Measurements from ENCODE around the gene EVI5.

The EVI5 gene

DNA sequence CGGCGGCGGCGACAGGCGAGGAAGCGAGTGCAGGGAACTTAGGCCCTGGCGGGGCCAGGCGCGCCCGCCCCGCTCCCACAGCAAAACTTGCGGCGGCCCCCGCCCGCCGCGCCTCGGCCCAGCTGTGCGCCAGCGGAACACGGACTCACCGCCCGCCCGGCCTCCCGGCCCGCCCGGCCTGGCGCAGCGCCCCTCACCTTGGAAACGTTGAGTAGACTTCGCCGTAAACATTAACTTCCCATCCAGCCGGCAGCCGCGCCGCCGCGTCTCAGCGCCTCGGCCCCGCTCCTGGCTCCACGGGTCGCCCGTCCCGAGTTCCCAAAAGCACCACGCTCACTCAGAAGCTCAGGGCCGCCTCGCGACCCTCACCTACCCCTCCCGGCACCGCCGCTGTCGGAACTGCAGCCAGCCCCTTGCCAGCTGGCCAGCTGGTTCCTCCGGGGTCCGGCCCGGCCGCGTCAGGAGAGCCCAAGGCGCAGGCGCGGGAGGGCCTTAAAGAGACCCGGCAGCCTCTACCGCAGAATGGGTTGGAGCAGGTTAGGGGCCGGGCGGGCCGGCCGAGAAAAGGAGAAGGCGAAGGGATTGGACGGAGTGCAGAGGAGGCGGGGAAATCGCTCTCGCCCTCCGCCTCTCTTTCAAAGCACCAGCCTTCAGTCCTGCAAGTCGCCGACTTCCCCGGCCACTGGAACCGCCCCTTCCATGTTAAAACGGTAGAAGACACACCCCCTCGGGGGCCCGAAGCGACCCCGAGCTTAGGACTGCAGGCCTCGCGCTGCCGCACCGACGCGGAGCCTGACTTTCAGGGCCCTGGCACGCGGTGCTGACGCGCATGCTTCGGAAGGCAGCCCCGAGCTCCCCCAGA, at the start of gene EVI5:
EVI5 (minus strand) TSS at position 470 of the 862 bp plus-strand sequence. CDS start 48,562 bp downstream, outside the sequence.
- peak; percentile 64 to 92 (median 86) for DNase-seq

DNA sequence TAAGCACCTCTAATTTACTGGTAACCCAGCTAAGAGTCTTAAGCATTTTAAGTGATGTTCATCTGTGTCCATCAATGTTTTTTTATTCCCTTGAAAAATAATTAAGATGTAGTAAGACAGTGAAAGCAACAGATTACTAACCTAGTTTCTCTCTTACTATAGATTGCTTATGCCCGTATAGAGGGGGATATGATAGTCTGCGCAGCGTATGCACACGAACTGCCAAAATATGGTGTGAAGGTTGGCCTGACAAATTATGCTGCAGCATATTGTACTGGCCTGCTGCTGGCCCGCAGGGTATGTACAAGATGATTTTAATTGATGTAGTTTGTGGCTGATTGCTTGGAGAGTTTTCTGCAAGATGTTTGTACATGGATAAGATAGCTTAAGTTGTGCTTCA, 49.7 kb upstream of the EVI5 start:
- DNase-seq, result no peak

DNA sequence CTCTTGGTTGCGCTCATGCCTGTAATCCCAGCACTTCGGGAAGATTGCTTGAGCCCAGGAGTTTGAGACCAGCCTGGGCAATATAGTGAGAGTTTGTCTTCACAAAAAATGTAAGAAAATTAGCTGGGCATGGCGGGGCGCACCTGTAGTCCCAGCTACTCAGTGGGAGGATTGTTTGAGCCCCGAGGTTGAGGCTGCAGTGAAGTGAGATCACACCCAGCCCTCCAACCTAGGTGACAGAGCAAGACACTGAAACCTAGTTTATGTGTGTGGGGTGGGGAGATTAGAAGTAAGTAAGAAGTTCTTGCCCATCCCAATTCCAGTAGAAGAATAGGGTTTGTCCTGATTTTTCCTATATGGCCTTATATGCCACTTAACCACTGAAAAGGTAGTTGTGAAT, 48.9 kb upstream of the EVI5 start:
- DNase-seq, result peak in 1 of 51 donors; percentile 1

DNA sequence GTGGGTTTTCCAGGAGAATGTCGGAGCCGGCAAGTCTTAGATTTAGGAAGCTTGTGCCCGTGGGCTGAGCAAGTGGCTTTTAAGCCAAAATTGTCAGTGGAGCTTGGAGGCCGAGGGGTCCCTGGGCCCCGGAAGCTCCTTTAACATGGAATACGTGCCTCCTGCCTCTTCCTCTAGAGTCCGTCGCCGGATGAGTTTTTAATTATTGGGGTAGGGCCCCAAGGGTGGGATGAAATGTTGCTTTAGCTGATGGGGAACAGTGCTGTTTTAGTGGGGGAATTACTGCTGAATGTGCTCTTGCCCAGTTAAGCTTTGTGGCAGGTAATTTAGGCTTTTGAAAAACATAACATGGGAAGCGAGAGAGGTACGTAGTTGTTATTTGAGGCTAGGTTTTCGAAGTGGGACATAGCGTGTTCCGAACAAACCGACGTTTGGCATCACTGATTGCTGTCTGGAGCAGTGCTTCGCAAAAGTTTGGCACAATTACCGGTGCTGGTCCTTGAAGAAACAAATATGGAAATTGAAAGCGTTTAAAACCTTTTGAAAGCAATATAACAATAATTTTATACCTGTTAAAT, 47.7 kb upstream of the EVI5 start:
- peak in 5 of 51 donors; percentile 1 to 77 (median 32) for DNase-seq

DNA sequence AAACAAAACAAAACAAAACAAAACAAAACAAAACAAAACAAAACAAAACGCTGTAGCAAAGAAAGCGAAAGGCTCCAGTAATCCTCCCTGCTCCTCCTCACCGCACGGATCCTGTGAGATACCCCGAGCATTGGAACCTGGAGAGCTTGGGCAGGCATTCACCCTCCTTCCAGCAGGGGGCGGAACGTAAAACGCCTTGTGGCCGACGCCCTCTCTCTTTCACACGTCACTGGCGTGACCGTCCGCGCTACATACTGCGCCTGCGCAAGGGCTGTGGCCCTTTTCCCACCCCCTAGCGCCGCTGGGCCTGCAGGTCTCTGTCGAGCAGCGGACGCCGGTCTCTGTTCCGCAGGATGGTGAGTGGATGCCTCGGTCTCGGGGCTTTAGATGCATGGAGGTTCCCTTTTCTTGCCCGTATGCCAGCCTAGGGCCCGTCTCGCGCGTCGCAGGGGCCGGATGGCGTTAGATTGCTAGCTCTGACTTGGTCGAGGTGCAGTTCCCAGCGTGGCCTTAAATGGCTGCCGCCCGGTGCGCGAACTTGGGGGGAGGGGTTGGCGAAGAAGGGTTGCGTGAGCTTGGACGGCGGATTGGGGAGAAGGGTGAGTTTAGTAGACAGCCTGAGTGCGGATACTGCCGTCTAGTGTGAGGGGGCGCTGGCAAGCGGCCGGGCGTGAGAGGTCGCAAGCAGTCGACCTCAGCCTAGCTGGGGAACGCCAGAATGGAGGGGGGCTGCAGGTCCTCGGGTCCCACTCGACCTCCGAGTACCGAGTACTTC, 47.0 kb upstream of the EVI5 start, which contains the start of gene RPL5:
RPL5 (plus strand) TSS at position 279 of the 775 bp plus-strand sequence; CDS start at position 354, 75 bp downstream.
- peak; percentile 80 to 100 (median 94) for DNase-seq

DNA sequence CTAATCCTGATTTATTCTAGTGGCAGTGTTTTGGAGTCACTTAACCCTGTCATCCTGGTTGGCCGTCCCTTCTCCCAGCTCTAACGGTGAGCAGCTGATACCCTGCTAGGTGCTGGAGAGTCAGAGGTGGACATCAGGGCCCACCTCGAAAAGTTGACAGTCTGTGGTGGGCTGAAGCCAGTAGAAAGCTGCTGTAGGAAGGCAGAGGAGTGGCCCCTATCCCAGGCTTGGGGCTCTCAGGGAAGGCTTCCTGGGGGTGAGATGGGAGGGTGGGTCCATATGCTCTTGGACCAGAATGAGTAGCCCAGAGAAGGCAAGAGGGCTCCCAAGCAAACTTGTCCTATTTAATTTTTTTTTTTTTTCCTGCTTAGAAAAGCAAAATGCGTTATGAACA, 46.5 kb upstream of the EVI5 start:
- peak in 3 of 51 donors; percentile 2 to 30 (median 23) for DNase-seq

DNA sequence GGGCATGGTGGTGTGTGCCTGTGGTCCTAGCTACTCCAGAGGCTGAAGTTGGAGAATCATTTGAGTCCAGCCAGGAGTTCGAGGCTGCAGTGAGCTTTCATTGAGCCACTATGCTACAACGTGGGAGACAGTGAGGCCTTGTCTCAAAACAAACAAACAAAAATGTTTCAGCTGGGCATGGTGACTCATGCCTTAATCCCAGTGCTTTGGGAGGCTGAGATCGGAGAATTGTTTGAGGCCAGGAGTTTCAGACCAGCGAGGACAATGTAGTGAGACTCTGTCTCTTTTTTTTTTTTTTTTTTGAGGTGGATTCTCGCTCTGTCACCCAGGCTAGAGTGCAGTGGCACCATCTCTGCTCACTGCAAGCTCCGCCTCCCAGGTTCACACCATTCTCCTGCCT, 41.9 kb upstream of the EVI5 start:
- DNase-seq, result no peak

DNA sequence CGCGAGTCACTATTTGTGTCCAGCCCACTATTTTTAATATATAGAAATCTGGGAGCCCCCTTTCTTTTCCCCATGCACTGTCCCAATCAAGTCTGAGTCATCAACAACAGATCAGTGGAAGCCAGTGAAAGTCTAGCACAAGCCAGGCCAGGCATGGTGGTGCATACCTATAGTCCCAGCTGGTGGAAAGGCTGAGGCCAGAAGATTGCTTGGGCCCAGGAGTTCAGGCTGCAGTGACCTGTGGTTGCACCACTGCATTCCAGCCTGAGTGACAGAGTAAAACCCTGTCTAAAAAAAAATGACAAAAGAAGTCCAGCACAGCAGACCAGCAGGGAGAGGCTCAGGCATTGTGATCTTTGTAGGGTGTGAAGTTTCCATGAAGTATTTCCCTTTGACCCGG, 38.0 kb upstream of the EVI5 start:
- DNase-seq, result no peak

DNA sequence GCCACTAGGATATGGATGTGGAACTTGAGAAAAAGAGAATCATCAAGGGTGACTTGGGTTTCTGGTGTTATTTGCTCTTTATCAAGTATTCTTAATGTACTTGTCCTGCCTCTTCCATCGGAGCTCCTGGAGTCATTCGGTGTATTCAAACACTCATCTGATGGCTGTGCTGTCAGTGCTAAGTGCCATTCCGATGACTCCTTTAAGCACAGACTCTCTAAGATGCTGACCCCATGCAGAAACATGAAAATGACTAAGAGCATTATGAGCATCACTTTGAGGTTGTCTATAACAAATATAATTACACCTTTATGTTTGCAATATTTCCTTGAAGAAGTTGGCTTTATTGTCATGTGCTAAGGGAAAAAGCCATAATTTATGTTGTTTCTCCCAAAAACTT, 35.6 kb upstream of the EVI5 start:
- DNase-seq, result no peak

DNA sequence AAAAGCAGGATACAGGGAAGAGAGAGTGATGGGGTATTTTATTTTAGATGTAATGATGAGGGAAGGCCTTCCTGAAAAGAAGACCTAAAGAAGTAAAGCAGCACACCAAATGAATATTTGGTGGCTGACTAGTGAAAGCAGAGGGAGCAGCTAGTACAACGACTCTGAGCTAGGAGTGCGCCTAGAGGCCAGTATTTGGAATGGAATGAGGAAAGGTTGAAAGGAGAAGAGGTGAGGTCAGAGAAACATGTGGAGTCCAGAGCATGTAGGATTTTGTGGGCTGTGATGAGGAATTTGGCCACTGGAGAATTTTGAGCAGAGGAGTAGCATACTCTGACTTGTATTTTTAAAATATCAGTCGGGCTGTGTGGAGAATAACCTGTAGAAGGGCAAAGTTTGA, 35.1 kb upstream of the EVI5 start:
- DNase-seq, result no peak

DNA sequence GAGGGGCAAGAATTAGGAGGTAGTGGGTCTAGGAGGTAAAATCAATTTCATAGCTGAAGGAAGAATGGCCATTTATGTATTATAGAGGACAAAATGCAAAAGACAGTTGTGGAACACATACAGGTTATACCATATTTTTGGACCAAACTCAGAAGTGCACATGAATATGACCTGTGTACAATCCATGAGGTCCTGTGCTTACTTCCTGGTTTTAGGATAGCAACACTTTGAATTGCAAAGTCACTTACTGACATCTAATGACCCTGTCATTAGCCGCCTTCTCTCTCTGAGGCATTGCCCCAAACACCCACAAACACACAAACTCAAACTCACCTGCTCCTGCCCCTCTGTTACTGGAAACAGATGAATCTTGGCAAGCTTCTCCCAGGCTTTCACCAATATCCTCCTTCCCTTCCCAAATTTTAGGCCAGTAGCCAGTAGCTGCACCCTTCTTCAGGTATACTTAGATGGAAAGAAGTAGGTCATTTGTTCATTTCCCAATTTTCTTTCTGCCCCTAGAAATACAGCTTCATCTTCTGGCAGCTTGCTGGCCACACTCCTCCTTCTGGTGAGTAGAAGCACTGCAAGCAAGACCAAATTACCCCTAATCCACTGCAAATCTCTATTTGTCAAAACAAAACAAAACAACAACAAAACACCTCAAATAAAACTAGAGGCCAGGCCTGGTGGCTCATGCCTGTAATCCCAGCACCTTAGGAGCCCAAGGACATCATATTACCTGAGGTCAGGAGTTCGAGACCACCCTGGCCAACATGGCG, 33.3 kb upstream of the EVI5 start:
- peak in 3 of 51 donors; percentile 1 to 10 (median 3) for DNase-seq

DNA sequence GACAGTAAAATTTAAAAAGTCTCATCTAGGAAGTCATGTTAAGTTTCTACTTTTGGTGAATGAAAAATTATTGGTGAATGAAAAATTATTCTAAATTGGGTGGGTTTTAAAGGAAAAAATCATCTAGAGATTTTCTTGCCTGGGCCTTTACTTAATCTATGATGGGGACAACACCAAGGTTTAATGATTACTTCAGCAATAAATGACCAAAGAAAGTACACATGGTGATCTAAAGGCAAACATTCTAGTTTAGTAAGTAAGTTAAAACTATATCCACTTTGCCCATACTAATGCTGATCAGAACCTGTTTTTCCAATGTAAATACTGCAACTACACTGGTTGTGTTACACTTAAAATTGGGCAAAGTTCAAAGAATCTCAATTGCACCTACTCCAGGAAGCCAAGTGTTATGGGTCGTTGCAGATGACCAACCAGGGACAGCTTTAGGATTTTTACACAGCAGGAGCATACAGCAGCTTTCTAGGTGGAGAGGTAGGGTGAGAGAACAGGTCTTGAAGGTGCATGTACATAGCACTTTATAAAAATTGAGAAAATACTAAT, 32.3 kb upstream of the EVI5 start:
- no peak for DNase-seq

DNA sequence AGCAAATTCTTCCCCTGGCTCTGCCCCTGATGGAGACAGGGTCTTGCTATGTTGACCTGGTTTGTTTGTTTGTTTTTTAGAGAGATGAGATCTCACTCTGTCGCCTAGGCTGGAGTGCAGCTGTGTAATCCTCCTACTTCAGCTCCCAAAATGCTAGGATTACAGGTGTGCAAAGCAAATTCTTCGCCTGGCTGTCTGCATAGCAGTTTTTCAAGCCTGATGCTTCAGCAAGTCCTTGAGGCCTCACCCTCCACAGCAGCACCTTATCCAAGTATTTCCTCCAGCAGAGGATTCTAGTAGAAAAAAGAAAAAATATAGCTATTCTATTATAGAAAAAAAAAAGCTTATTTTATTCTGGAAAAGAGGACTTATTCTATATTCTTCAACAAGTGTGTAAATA, 31.8 kb upstream of the EVI5 start:
- DNase-seq, result no peak

DNA sequence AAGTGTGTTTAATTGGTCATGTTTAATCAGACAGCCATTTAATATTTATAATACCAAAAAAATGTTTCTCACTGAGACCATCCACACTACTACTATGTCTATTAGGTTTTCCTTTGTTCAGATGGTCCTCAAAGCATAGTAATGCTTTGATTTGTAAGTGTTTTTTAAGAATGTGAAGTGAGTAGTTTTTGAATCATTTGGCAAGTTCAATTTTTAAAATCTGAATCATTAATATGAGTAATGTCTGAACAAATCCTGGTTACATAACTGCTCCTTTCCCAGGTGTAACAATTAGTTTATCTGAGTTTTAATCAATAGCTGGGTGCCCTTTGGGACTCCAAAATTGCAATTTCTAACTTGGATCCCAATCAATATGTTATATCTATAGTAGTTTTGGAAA, 23.5 kb upstream of the EVI5 start:
- DNase-seq, result no peak

DNA sequence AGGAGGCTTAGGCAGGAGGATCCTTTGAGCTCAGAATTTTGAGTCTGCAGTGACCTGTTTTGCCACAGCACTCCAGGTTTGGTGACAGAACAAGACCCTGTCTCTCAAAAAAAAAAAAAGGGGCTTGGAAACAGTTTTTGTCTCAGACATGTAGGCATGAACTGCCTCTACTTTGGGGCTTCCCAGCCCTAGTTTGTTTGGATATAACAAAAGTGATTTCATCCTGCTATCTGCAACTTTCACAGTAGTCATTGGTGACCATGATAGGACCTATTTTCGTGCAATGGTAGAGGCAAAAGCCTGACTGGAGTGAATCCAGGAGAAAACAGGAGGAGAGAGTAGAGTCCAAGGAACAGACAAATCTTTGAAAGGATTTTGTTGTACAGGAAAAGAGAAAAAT, 20.3 kb upstream of the EVI5 start:
- no peak for DNase-seq

DNA sequence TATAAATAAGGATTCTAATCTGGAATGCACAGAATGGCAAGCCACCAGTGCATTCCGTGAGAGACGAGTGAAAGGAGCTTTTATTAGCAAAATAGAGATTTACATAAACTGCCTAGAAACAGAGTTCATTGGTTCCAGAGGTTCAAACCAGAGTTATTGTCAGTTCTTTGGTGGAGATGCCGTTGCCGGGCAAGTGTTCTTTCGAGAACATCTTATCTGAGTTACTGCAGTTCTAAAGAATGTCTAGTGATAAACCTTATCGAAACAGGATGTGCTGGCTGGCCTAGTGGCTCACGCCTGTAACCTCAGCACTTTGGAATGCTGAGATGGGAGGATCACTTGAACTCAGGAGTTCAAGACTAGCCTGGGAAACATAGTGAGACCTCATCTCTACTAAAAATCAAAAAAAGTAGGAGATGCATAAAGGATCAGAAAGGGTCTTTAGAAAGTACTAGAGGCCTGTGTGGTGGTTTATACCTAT, 19.9 kb upstream of the EVI5 start:
- DNase-seq, result peak in 27 of 51 donors; percentile 0 to 63 (median 25)

DNA sequence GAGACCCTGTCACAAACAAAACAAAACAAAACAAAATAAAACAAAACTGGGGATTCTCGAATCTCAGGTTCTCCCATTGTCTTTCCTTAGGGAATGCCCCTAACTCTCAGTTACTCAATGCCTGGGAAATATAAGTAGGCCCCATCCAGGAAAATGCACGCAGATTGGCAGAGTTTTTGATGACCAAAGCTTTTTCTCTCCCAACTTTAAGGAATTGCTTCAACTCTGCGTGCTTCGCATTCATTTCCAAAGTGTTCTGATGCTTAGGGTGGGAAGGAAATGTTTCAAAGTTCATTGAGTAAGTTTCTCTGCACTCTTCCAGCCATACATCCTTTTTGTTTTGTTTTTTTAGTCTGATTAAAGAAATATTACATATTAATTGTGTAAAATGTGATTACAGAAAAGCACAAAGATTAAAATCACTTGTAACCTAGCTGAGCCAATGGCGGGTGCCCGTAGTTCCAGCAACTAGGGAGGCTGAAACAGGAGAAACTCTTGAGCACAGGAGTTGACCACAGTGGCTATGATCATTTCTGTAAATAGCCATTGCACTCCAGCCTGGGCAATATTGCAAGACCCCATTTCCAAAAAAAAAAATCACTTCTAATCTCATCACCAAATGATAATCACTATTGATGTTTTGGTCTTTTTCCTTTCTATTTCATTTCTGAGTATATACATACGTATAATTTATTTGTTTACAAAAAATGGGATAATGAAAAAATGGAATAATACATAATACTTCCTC, 18.4 kb upstream of the EVI5 start:
- DNase-seq, result no peak

DNA sequence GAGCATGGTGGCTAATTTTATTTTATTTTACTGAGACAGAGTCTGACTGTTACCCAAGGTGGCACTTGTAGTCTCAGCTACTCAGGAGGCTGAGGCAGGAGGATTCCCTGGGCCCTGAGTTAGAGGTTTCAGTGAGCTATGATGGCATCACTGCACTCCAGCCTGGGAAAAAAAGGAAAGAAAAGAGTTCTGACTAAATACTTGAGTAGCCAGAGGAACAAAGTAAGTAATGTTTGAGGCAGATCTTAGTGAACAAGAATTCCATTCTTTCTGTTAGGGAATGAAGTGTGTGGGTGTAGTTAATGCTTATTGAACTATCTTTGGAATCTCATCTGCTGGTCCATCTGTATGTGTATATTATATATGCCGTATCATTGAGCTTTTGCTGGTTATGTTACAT, 13.1 kb upstream of the EVI5 start:
- DNase-seq, result no peak

DNA sequence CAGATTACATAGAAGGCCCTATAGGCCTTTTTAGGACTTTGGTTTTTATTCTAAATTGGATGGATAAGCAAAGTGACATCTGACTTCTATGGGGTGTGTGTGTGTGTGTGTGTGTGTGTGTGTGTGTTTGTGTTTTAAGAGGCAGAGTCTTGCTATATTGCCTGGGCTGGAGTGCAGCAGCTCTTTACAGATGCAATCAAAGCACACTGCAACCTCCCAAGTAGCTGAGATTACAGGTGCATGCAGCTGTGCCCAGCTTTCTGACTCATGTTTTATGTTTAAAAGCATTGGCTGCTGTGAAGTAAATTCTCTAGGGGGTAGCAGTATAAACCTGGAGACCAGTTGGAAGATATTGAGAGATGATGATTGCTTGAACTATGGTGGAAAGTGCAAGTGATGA, 12.4 kb upstream of the EVI5 start:
- no peak for DNase-seq

DNA sequence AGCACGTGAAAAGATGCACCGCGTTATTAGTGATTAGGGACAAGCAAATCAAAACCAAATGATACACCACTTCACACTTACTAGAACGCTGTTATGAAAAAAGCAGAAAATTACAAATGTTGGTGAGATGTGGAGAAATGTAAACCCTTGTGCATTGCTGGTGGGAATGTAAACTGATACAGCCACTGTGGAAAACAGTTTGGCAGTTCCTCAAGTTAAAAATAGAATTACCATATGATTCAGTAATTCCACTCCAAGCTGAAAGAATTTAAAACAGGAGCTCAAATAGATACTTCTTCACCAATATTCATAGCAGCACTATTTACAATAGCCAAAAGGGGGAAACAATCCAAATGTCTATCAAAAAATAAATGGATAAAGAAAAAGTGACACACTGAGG, 10.3 kb upstream of the EVI5 start:
- DNase-seq, result no peak
